Occipital lobe (tissue), 2 donors: ENCODE data around the gene DIP2C. TPM values are rescaled to one million over a fixed set of nuclear protein-coding genes. Genes with fewer than 3 reads are reported as not detected.
"Not testable (repeated sequence)": the region's sequence is repeated elsewhere in the genome, so short reads cannot be mapped to it uniquely, and the experiment has no call there.

ENCODE experiments used
- DNase-seq: peaks from one replicate; lab custom pipeline; 2025; lab: John Stamatoyannopoulos, UW
- total RNA-seq: library from RNA; depleted of rRNA; stranded (reverse); fragments of >200 nt; gene quantifications from one replicate; pipeline ENCODE4 v1.2.3, GENCODE V29; 2014

Gene DIP2C
- total RNA-seq, 1 donor from 2014 or later = 42.0 TPM

GRCh38 chr10:456486-456885 is 233.0 kb downstream of the DIP2C start:
- DNase-seq = no peak

- DNase-seq = peak; percentile 28
Observed at GRCh38 chr10:454860-455259, 234.6 kb downstream of the DIP2C start.

GRCh38 chr10:453647-454046 is 235.8 kb downstream of the DIP2C start:
- no peak for DNase-seq

- no peak for DNase-seq
Observed at GRCh38 chr10:452512-453426, 236.7 kb downstream of the DIP2C start.

GRCh38 chr10:451856-452255 is 237.6 kb downstream of the DIP2C start:
- no peak for DNase-seq

- DNase-seq = no peak
Observed at GRCh38 chr10:451021-451471, 238.4 kb downstream of the DIP2C start.

- DNase-seq = no peak
Observed at GRCh38 chr10:450463-450862, 239.0 kb downstream of the DIP2C start.

GRCh38 chr10:449331-449730 is 240.1 kb downstream of the DIP2C start:
- not testable (repeated sequence) for DNase-seq

GRCh38 chr10:443459-443858 is 246.0 kb downstream of the DIP2C start:
- DNase-seq = no peak

- no peak for DNase-seq
Observed at GRCh38 chr10:442209-442608, 247.3 kb downstream of the DIP2C start.

GRCh38 chr10:441659-442058 is 247.8 kb downstream of the DIP2C start:
- DNase-seq = no peak

GRCh38 chr10:440127-440526 is 249.3 kb downstream of the DIP2C start:
- DNase-seq = no peak

- no peak for DNase-seq
Observed at GRCh38 chr10:437698-438490, 251.6 kb downstream of the DIP2C start.

- no peak for DNase-seq
Observed at GRCh38 chr10:436911-437665, 252.4 kb downstream of the DIP2C start.

- DNase-seq = no peak
Observed at GRCh38 chr10:436013-436697, 253.3 kb downstream of the DIP2C start.

- DNase-seq = no peak
Observed at GRCh38 chr10:435397-435796, 254.1 kb downstream of the DIP2C start.

GRCh38 chr10:429696-430095 is 259.8 kb downstream of the DIP2C start:
- DNase-seq = no peak

- DNase-seq = no peak
Observed at GRCh38 chr10:427761-428519, 261.5 kb downstream of the DIP2C start.

- DNase-seq = not testable (repeated sequence)
Observed at GRCh38 chr10:425365-425764, 264.1 kb downstream of the DIP2C start.

- not testable (repeated sequence) for DNase-seq
Observed at GRCh38 chr10:424724-425123, 264.7 kb downstream of the DIP2C start.
